GM12878 (cell line): Measurements from ENCODE around the gene FAM120B. TPM values are rescaled to one million over a fixed set of nuclear protein-coding genes. Genes with fewer than 3 reads are reported as not detected.

Source experiments
- ATAC-seq: fragments of 200-7000 bp; cut with Tn5 transposase; 3 replicates; pipeline ENCODE4 v1.9.1; 2020; ENCODE audit warnings: mild to moderate bottlenecking, moderate library complexity
- BruUV-seq: library from RNA; stranded (reverse); fragments of 400-500 nt; replicated peaks from 2 replicates; lab custom pipeline; 2021; lab: Mats Ljungman, UMichigan
- CTCF ChIA-PET: fragments of 300-600 bp; sonication (Branson Sonifier 250); formaldehyde crosslinking; extraction: SDS; loops from one replicate; lab custom pipeline; 2021; ENCODE audit warnings: inconsistent platforms; lab: Yijun Ruan, JAX
- POLR2A ChIA-PET: fragments of 350-600 bp; formaldehyde crosslinking; extraction: SDS; loops from one replicate; lab custom pipeline; 2021; ENCODE audit warnings: inconsistent platforms; lab: Charles Lee
- RAD21 ChIA-PET: fragments of 300-600 bp; sonication (Branson Sonifier 250); formaldehyde crosslinking; loops from one replicate; lab custom pipeline; 2023; ENCODE audit warnings: antibody characterized with exemption; ENCODE audit not compliant: unreplicated experiment; lab: Charles Lee
- SMC1A ChIA-PET: fragments of 300-600 bp; sonication (Branson Sonifier 250); formaldehyde crosslinking; loops from one replicate; lab custom pipeline; 2023; ENCODE audit not compliant: unreplicated experiment, uncharacterized antibody; lab: Charles Lee
- DNase-seq: peaks from one replicate; pipeline ENCODE4 v3.0.0-alpha.2; 2011; ENCODE audit warnings: low read depth, low spot score
- FAIRE-seq: peaks from 3 replicates; lab custom pipeline; 2011; peaks lifted over from hg19 to GRCh38; lab: Jason Lieb, UNC
- H2AFZ ChIP-seq: 2 replicates; pipeline ENCODE4 v1.6.0; 2011; ENCODE audit warnings: low read depth, low read length, control low read depth; ENCODE audit not compliant: control insufficient read depth
- H3K27ac ChIP-seq: 2 replicates; pipeline ENCODE4 v1.5.1; 2011; ENCODE audit warnings: control low read depth; ENCODE audit not compliant: control insufficient read depth, insufficient read depth
- H3K27me3 ChIP-seq, 2 experiments: replicated peaks in 1 of 2; 2 replicates each; pipeline versions ENCODE4 v1.6.0 to v1.6.1; 2011; ENCODE audit warnings: low read length in 1 of 2; ENCODE audit not compliant: control insufficient read depth in 2 of 2, insufficient read depth in 2 of 2
- H3K36me3 ChIP-seq, 2 experiments: 2 replicates each; pipeline ENCODE4 v1.5.1; 2011; ENCODE audit warnings: low read length in 1 of 2; ENCODE audit not compliant: control insufficient read depth in 2 of 2, insufficient read depth in 2 of 2
- H3K4me1 ChIP-seq: 2 replicates; pipeline ENCODE4 v1.6.1; 2011; ENCODE audit warnings: mild to moderate bottlenecking, low read length, moderate library complexity, mixed read lengths; ENCODE audit not compliant: control insufficient read depth, insufficient read depth
- H3K4me2 ChIP-seq: 2 replicates; pipeline ENCODE4 v1.6.0; 2011; ENCODE audit warnings: control low read depth; ENCODE audit not compliant: control insufficient read depth, insufficient read depth
- H3K4me3 ChIP-seq: fragments of 200-600 bp; sonication (generic); 2 replicates; pipeline ENCODE4 v1.5.1; 2016
- H3K79me2 ChIP-seq: 2 replicates; pipeline ENCODE4 v1.6.0; 2011; ENCODE audit warnings: low read length; ENCODE audit not compliant: control insufficient read depth, insufficient read depth
- H3K9ac ChIP-seq: 2 replicates; pipeline ENCODE4 v1.8.0; 2011; ENCODE audit warnings: low read length, control low read depth, mixed read lengths; ENCODE audit not compliant: control insufficient read depth, insufficient read depth
- H3K9me3 ChIP-seq: replicated peaks from 3 replicates; pipeline ENCODE4 v1.5.1; 2011; ENCODE audit warnings: mild to moderate bottlenecking, low read length; ENCODE audit not compliant: control insufficient read depth, insufficient read depth
- H4K20me1 ChIP-seq: 2 replicates; pipeline ENCODE4 v1.6.0; 2011; ENCODE audit not compliant: control insufficient read depth, insufficient read depth
- GABPA ChIP-seq: IDR thresholded peaks from 2 replicates; pipeline ENCODE4 v1.6.1; 2014; ENCODE audit warnings: antibody characterized with exemption, low read depth, mild to moderate bottlenecking, inconsistent platforms
- MYC ChIP-seq: IDR thresholded peaks from 2 replicates; pipeline ENCODE4 v1.6.1; 2011; ENCODE audit warnings: mild to moderate bottlenecking, low read length, moderate library complexity, inconsistent platforms; ENCODE audit not compliant: insufficient read depth, insufficient replicate concordance, insufficient read length, severe bottlenecking
- NFXL1 ChIP-seq: fragments of 450-650 bp; IDR thresholded peaks from 2 replicates; pipeline ENCODE4 v1.6.1; 2017; ENCODE audit warnings: antibody characterized with exemption, mild to moderate bottlenecking, borderline replicate concordance
- NR2F1 ChIP-seq: fragments of 450-650 bp; conservative IDR thresholded peaks from 2 replicates; pipeline ENCODE4 v1.6.1; 2017; ENCODE audit warnings: mild to moderate bottlenecking
- NRF1 ChIP-seq: conservative IDR thresholded peaks from 2 replicates; pipeline ENCODE4 v1.6.1; 2011; ENCODE audit warnings: mild to moderate bottlenecking, low read depth, low read length, improper control_type of control experiment
- PRDM15 ChIP-seq: fragments of 450-650 bp; formaldehyde crosslinking; IDR thresholded peaks from 2 replicates; pipeline ENCODE4 v1.4.0; 2020; ENCODE audit warnings: mild to moderate bottlenecking, moderate library complexity
- SMAD5 ChIP-seq: IDR thresholded peaks from 2 replicates; pipeline ENCODE4 v1.6.1; 2016; ENCODE audit warnings: antibody characterized with exemption, low read depth
- SUZ12 ChIP-seq: fragments of 200-600 bp; sonication (generic); IDR thresholded peaks from one replicate; pipeline ENCODE4 v1.6.1; 2018; ENCODE audit warnings: antibody characterized with exemption, mild to moderate bottlenecking; ENCODE audit not compliant: unreplicated experiment
- TCF7 ChIP-seq: IDR thresholded peaks from 2 replicates; pipeline ENCODE4 v1.6.1; 2014; ENCODE audit warnings: antibody characterized with exemption, borderline replicate concordance
- WGBS: methylation state at CpG from one replicate; pipeline ENCODE4 v1.1.6; 2016; ENCODE audit warnings: low lambda C conversion rate; ENCODE audit not compliant: insufficient replicate concordance, insufficient coverage; ENCODE audit errors: missing lambda C conversion rate; 5-methylcytosine and 5-hydroxymethylcytosine counted together
- in situ Hi-C: fragments of 300-500 bp; cut with MboI; formaldehyde crosslinking; loops from 9 replicates; pipeline ENCODE4 v1.14.3; 2018; ENCODE audit warnings: mixed read lengths
- intact Hi-C: fragments of 100-400 bp; cut with micrococcal nuclease; formaldehyde crosslinking; loops from one replicate; pipeline ENCODE4 v1.14.2; 2022; ENCODE audit not compliant: unreplicated experiment
- polyA plus RNA-seq, 11 experiments: library from polyadenylated mRNA; depleted of rRNA in 4 of 11; unstranded in 6 of 11; stranded (reverse) in 5 of 11; fragments of >200 nt; fragmentation: Nextera tagmentation in 4 of 11; fragmentation: Illumina TruSeq in 1 of 11; extraction: Ambion mirVana in 4 of 11; extraction: Trizol in 1 of 11; gene quantifications; 1 replicate in 1 of 11; 2 replicates in 10 of 11; pipeline versions ENCODE4 v1.2.1 to v1.2.3, GENCODE V29; 2011 to 2016; ENCODE audit warnings: inconsistent platforms in 2 of 11, missing spikeins in 2 of 11, low read depth in 1 of 11
- total RNA-seq, 4 experiments: library from RNA; depleted of rRNA in 3 of 4; stranded (reverse); fragments of >200 nt in 3 of 4; fragmentation: Illumina TruSeq in 1 of 4; extraction: Trizol in 1 of 4; gene quantifications; 2 replicates each; pipeline versions ENCODE4 v1.2.1 to v1.2.3, GENCODE V29; 2013 to 2021
- TF ChIP-seq, protein P1 (sequence below): IDR thresholded peaks from 2 replicates; pipeline ENCODE4 v1.6.1; 2012; ENCODE audit warnings: low read depth, low read length, improper control_type of control experiment
- TF ChIP-seq, protein P2 (sequence below): fragments of 450-650 bp; formaldehyde crosslinking; IDR thresholded peaks from 2 replicates; pipeline ENCODE4 v1.5.0; 2022; ENCODE audit warnings: mild to moderate bottlenecking, missing genetic modification characterization

The FAM120B gene
- total and polyA plus RNA-seq, 10 of the 15 experiments (the other 5 are each of a cell fraction or from before 2014, with no cell fraction given): 3.3 to 21.6 (median 15.3) TPM

- ChIA-PET CTCF (no interaction called here), POLR2A (no interaction called here)
- in situ Hi-C loops: no loop called here
- Histone ChIP-seq H3K36me3 (peaks cover 0 to 6% of the 10 kb centered on the region in 2 experiments; a peak in 2 of 4 replicates), H3K27me3 (no peaks in the 10 kb centered on the region), H2AFZ (no peak overlapping the region), H3K4me2 (no peak overlapping the region), H3K9ac (no peak overlapping the region), H3K27ac (no peak overlapping the region), H3K9me3 (no peaks in the 10 kb centered on the region), H3K4me3 (no peak overlapping the region), H3K4me1 (no peaks in the 10 kb centered on the region)
- DNase-seq (no peak), ATAC-seq (no peak), FAIRE-seq (no peak)
- 93% methylated on average over 5 of the region's 5 CpGs for WGBS
- TF ChIP-seq NRF1: no peak
- TF ChIP-seq SMAD5: no peak
- TF ChIP-seq, protein P1, sequence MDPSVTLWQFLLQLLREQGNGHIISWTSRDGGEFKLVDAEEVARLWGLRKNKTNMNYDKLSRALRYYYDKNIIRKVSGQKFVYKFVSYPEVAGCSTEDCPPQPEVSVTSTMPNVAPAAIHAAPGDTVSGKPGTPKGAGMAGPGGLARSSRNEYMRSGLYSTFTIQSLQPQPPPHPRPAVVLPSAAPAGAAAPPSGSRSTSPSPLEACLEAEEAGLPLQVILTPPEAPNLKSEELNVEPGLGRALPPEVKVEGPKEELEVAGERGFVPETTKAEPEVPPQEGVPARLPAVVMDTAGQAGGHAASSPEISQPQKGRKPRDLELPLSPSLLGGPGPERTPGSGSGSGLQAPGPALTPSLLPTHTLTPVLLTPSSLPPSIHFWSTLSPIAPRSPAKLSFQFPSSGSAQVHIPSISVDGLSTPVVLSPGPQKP: no peak
- TF ChIP-seq GABPA: no peak
- TF ChIP-seq, protein P2, sequence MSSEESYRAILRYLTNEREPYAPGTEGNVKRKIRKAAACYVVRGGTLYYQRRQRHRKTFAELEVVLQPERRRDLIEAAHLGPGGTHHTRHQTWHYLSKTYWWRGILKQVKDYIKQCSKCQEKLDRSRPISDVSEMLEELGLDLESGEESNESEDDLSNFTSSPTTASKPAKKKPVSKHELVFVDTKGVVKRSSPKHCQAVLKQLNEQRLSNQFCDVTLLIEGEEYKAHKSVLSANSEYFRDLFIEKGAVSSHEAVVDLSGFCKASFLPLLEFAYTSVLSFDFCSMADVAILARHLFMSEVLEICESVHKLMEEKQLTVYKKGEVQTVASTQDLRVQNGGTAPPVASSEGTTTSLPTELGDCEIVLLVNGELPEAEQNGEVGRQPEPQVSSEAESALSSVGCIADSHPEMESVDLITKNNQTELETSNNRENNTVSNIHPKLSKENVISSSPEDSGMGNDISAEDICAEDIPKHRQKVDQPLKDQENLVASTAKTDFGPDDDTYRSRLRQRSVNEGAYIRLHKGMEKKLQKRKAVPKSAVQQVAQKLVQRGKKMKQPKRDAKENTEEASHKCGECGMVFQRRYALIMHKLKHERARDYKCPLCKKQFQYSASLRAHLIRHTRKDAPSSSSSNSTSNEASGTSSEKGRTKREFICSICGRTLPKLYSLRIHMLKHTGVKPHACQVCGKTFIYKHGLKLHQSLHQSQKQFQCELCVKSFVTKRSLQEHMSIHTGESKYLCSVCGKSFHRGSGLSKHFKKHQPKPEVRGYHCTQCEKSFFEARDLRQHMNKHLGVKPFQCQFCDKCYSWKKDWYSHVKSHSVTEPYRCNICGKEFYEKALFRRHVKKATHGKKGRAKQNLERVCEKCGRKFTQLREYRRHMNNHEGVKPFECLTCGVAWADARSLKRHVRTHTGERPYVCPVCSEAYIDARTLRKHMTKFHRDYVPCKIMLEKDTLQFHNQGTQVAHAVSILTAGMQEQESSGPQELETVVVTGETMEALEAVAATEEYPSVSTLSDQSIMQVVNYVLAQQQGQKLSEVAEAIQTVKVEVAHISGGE (CRISPR knock-in tag): no peak
- no peak for TF ChIP-seq NR2F1
- no peak for TF ChIP-seq SUZ12
- TF ChIP-seq MYC: no peak
- no peak for TF ChIP-seq NFXL1
- TF ChIP-seq TCF7: no peak
- TF ChIP-seq PRDM15 (CRISPR knock-in tag): no peak
- TF ChIP-seq, all 136 proteins: peak for 0
- BruUV-seq: no TSS peak
- ChIA-PET SMC1A (interaction anchor here (1.2 to 1.3 kb wide), 2 partner anchors 8 to 133 kb away, joined by 3 read pairs; no protein-coding TSS in a partner anchor), RAD21 (no interaction called here)
- intact Hi-C loops: no loop called here
- Histone ChIP-seq H3K79me2 (no peaks in the 10 kb centered on the region), H4K20me1 (no peaks in the 10 kb centered on the region)
Observed at GRCh38 chr6:170385506-170385905, 78.9 kb downstream of the FAM120B start.
